ENCODE results near the gene DSG1. TPM values are rescaled to one million over a fixed set of nuclear protein-coding genes. Genes with fewer than 3 reads are reported as not detected.

Gene DSG1
- total and polyA plus RNA-seq, 2 of the 13 experiments (the other 11 are each of a cell fraction or from before 2014, with no cell fraction given): 0.04 TPM; not detected in 1

GRCh38 chr18:31278609-31279071 is 39.3 kb upstream of the DSG1 start (continued):
- TF ChIP-seq KLF12 (CRISPR knock-in tag; IDR thresholded peaks at IDR 0.05; ENCODE audit: borderline replicate concordance): no peak
- peak; percentile 54 for TF ChIP-seq POGZ (CRISPR knock-in tag; IDR thresholded peaks at IDR 0.05)
- TF ChIP-seq TBL1XR1 (IDR thresholded peaks at IDR 0.05; ENCODE audit: borderline replicate concordance, low read length, partially characterized antibody): no peak
- TF ChIP-seq PHB2 (IDR thresholded peaks at IDR 0.05; ENCODE audit: partially characterized antibody): no peak
- no peak for TF ChIP-seq ZBTB20 (CRISPR knock-in tag; IDR thresholded peaks at IDR 0.05; ENCODE audit: borderline replicate concordance, low read depth)
- TF ChIP-seq SOX5 (CRISPR knock-in tag; IDR thresholded peaks at IDR 0.05; ENCODE audit: borderline replicate concordance): peak; percentile 51; the same call in 1 of the 2 replicates
- TF ChIP-seq ZNF709 (CRISPR knock-in tag; IDR thresholded peaks at IDR 0.05): 0 out of 2 replicates have a peak, but pooled peaks have one; percentile 44
- peak; percentile 69 for TF ChIP-seq DPF2 (CRISPR knock-in tag; IDR thresholded peaks at IDR 0.05; ENCODE audit: borderline replicate concordance, low read depth)
- 0 out of 2 replicates have a peak, but pooled peaks have one; percentile 31 for TF ChIP-seq ERF (CRISPR knock-in tag; IDR thresholded peaks at IDR 0.05)
- no peak for TF ChIP-seq ZNF333 (CRISPR knock-in tag; IDR thresholded peaks at IDR 0.05; ENCODE audit: borderline replicate concordance)
- no peak for TF ChIP-seq ZSCAN25 (CRISPR knock-in tag; IDR thresholded peaks at IDR 0.05)
- TF ChIP-seq ZNF263 (CRISPR knock-in tag; IDR thresholded peaks at IDR 0.05): no peak
- no peak for TF ChIP-seq CAMTA2 (CRISPR knock-in tag; IDR thresholded peaks at IDR 0.05; ENCODE audit: borderline replicate concordance)
- TF ChIP-seq ZBTB44 (CRISPR knock-in tag; IDR thresholded peaks at IDR 0.05): no peak
- TF ChIP-seq KDM2A (CRISPR knock-in tag; IDR thresholded peaks at IDR 0.05; ENCODE audit: borderline replicate concordance, low read depth): 0 out of 2 replicates have a peak, but pooled peaks have one; percentile 32
- TF ChIP-seq TFAP4 (IDR thresholded peaks at IDR 0.05; ENCODE audit: borderline replicate concordance, low read depth): peak; percentile 17; the same call in 1 of the 2 replicates
- no peak for TF ChIP-seq DNMT1 (CRISPR knock-in tag; IDR thresholded peaks at IDR 0.05)
- TF ChIP-seq TAF1 (CRISPR knock-in tag; IDR thresholded peaks at IDR 0.05): no peak
- peak; percentile 51; the same call in 1 of the 2 replicates for TF ChIP-seq ZNF264 (CRISPR knock-in tag; IDR thresholded peaks at IDR 0.05)
- no peak for TF ChIP-seq ISX (CRISPR knock-in tag; conservative IDR thresholded peaks at IDR 0.05)
- no peak for TF ChIP-seq MAFG (CRISPR knock-in tag; IDR thresholded peaks at IDR 0.05)
- no peak for TF ChIP-seq ZBTB2 (CRISPR knock-in tag; IDR thresholded peaks at IDR 0.05; ENCODE audit: low read depth)
- no peak for TF ChIP-seq ZNF382 (CRISPR knock-in tag; IDR thresholded peaks at IDR 0.05; ENCODE audit: borderline replicate concordance)
- peak; percentile 52; the same call in 1 of the 2 replicates for TF ChIP-seq HNF1B (CRISPR knock-in tag; IDR thresholded peaks at IDR 0.05)
- TF ChIP-seq SP1 (IDR thresholded peaks at IDR 0.05): no peak
- no peak for TF ChIP-seq SP1 (CRISPR knock-in tag; IDR thresholded peaks at IDR 0.05)
- no peak for TF ChIP-seq KLF11 (CRISPR knock-in tag; IDR thresholded peaks at IDR 0.05)
